HG03571 (cell line): ENCODE measurements around the gene COCH.

ENCODE experiments used
- ATAC-seq: cut with Tn5 transposase; IDR thresholded peaks from one replicate; pipeline ENCODE4 v1.9.1; 2021; ENCODE audit not compliant: unreplicated experiment

Gene COCH

DNA sequence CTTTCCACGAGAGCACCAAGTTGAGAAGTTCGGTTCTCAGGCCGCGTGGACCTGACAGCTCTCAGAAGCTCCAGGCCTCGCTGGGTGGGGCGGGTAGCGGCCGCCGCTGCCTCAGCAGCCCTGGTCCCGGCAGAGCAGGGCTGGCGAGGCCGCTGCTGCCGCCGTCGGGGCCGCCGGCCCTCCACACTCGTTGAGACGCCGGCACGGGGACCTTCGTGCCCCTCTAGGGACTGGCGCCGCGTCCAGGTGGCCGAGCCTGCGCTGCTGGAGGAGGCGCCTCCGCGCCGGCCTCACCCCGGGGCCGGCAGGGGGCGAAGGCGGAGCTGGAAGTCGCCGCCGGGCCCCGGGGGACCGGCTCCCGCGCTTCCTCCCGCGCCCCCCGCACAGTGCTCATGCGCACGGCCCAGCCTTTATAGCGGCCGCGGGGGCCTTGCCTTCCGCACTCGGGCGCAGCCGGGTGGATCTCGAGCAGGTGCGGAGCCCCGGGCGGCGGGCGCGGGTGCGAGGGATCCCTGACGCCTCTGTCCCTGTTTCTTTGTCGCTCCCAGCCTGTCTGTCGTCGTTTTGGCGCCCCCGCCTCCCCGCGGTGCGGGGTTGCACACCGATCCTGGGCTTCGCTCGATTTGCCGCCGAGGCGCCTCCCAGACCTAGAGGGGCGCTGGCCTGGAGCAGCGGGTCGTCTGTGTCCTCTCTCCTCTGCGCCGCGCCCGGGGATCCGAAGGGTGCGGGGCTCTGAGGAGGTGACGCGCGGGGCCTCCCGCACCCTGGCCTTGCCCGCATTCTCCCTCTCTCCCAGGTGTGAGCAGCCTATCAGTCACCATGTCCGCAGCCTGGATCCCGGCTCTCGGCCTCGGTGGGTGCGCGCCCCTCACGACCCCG lies at the start of gene COCH:
Gene COCH (plus strand): TSS at position 440 of the 879 bp plus-strand sequence. CDS start 380 bp downstream, at position 820.
- peak; percentile 70 for ATAC-seq

DNA sequence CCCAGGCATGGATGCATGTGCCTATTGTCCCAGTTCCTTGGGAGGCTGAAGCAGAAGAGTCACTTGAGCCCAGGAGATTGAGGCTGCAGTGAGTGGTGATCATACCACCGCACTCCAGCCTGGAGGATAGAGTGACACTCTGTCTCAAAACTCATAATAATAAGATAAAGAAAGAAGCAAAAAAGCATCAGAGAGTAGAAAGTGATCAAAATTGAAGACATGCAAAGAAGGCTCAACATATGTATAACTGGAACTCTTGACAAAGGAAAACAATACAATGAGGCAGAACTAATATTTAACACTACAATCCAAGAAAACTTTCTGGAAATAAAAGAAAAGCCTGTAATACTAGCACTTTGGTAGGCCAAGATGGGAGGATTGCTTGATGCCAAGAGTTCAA lies 48.3 kb upstream of the COCH start:
- ATAC-seq = no peak

DNA sequence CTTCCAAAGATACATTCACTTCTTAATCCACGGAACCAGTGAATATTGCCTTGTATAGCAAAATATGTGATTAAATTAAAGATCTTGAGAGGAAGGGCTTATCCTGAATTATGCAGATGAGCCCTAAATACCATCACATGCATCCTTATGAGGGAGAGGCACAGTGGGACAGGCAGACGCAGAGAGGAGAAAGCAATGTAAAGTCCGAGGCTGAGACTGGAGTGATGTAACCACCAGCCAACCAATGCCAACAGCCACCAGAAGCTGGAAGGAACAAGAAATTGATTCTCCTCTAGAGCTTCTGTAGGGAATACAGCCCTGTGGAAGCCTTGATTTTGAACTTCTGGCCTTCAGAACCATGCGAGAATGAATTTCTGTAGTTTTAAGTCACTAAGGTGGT lies 44.5 kb upstream of the COCH start:
- ATAC-seq = no peak

DNA sequence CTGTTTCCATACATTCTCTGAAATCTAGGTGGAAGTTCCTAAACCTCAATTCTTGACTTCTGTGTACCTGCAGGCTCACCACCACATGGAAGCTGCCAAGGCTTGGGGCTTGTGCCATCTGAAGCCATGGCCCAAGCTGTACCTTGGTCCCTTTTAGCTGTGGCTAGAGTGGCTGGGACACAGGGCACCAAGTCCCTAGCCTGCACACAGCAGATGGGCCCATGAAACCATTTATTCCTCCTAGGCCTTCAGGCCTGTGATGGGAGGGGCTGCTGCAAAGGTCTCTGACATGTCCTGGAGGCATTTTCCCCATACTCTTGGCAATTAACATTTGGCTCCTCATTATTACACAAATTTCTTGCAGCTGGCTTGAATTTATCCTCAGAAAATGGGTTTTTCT lies 40.0 kb upstream of the COCH start:
- ATAC-seq = no peak

DNA sequence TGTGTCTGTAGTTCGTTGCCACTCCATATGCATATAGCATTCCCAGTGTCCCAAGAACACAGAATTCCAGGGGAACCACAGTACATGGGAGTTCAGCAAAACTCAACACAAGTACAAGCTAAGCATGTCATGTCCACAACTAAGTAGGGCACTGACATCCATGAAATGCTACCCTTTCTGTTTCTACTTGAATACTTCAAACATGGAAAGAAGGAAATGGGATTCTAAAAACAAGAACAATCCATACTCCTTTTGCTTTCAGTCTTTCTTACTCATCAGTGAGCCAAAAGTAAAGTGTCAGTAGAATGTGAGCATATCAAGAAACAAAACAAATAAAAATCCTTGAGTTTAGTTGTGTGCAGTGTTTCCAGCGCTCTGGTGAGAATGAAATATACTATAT lies 36.0 kb upstream of the COCH start:
- no peak for ATAC-seq

DNA sequence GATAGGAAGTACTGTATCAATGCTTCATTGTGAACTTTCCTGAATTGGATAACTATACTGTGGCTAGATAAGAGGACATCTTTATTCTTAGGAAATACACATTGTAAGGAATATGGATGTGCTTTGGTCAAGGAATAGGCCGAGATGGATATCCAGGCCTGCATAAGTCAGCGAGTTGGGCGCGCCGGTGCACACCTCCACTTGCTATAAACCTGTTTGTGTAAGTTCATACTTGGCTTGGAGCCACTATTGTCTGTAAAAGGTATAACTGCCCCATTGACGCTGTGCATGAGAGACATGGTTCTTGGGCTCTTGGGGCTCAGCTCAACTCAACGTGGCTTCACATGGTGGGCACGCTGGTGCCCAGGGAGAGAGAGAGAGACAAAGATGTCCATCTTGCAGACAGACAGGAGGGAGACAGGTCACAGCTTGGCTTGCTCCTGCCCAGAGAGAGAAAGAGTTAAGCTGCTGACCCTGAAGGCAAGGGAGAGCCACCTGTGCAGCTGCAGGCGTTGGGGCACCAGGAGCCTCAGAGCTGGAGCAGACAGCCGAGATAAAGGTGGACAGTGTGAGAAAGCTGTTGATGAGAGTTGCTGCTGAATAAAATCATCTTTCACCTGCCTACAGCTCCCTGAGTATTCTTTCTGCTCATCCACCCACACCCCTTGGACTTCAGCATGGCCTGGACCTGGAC lies 34.1 kb upstream of the COCH start:
- no peak for ATAC-seq

DNA sequence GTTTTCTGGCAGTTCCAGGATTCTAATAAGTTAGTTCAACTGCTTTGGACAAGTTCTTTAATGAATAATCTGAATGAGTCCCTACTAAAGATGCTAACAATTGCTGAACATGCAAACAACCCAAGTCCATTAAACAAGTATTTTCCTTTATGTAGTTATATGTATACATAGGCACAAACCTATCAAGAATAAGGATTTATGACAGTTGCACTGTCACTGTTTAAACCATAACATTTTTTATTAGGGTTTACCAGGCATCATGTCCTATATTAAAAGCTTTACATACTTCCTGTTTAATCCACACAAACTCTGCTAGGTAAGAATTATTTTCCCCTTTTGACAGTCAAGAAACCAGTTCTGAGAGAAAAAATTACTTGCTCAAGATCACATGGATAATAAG lies 31.9 kb upstream of the COCH start:
- no peak for ATAC-seq

DNA sequence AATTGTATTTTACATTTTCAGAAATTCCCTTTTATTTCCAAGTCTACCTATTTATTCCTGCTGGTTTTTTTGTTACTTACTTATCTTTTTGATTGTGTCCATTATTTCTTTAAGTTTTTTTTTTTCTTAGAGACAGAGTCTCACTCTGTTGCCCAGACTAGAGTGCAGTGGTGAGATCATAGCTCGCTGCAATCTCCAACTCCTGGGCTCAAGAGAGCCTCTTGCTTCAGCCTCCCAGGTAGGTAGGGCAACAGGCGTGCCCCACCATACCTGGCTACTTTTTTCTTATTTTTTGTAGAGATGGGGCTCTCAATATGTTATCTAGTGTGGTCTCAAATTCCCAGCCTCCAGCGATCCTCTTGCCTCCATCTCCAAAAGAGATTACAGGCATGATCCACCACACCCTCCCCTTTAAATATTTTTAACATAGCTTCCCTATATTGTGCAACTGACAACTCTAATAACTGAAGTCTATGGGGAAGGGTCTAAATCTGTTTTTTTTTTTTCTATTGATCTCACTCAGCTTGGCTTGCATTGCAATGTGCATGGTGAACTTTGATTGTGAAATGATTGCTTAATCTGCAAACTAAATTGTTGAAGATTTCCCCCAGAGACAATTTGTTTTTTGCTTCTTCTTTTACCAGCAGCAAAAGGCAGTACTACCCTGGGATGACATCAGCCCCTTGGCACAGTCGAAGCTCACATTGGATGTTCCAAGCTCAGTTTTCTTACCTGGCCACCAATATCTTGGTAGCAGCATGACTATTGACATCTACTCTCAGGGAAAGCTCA lies 25.7 kb upstream of the COCH start:
- peak; percentile 17 for ATAC-seq

DNA sequence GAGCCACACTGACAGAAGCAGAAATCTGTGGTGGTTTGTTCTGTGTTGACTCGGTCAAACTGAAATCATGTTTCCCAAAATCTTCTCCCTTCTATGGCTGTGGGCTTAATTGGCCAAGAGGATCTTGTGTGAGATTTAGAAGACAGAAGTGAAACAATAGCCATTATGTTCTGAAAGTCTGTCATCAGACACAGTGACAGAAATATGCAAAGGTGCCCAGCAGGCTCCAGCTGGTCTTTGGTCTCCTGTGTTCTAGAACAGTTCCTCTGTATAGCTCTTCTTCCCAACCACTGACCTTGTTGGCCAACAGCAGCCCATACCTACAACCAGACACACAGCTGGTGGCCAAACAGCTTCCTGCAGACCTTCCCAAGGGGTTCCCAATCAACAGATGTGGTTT lies 25.0 kb upstream of the COCH start:
- ATAC-seq = peak; percentile 96

DNA sequence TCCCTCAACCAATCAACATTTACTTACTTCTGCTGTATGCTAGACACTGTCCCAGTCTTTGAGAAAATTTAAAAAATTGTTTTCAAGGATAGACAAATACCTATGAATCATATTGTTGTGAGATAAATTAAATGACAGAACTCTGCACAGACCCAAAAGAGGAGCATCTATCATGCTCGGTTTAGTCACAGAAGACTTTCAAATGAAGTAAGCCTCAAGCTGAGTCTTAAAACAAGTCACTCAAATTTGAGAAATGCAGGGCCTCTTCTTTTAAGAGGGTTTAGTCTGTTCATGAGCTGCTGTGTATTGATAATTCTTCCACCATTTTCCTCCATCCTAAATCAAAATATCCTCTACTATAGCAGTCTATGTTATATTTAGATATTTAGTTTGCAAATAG lies 24.4 kb upstream of the COCH start:
- ATAC-seq = no peak

DNA sequence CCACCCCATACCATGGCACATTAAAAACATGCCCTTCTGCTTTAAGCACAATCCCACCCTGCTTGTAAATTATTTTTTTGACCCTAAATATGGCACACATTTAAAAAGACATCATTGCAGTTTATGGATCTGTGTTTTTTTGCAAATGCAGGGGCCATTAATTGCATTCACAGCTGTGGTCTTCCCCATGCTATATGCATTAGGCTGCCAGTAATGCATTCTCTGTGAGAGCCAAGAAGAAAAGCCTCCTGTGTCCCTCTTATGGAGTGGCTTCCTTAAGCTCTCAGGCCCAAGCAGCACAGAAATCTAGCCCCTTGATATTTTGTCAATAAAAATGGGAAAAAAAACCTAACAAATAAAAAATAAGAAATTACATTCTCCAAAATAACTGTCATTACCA lies 20.4 kb upstream of the COCH start:
- no peak for ATAC-seq

DNA sequence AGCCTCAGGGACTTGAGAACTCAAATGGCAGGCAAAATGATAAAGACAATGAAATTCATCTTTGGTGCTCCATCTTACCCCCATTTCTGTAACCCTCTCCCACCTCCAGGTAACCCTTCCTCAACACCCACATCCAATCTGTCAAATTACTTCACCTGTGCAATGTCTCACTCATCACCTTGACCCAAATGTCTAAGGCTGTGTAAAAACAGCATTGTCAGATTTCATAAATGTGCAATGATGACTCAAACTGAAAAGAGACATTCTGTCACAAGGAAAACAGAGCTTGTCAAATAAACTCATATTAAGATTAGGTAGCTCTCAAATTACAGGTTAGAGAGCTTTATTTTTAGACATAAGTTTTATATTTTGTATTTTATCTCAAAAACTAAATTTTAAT lies 19.9 kb upstream of the COCH start:
- no peak for ATAC-seq

DNA sequence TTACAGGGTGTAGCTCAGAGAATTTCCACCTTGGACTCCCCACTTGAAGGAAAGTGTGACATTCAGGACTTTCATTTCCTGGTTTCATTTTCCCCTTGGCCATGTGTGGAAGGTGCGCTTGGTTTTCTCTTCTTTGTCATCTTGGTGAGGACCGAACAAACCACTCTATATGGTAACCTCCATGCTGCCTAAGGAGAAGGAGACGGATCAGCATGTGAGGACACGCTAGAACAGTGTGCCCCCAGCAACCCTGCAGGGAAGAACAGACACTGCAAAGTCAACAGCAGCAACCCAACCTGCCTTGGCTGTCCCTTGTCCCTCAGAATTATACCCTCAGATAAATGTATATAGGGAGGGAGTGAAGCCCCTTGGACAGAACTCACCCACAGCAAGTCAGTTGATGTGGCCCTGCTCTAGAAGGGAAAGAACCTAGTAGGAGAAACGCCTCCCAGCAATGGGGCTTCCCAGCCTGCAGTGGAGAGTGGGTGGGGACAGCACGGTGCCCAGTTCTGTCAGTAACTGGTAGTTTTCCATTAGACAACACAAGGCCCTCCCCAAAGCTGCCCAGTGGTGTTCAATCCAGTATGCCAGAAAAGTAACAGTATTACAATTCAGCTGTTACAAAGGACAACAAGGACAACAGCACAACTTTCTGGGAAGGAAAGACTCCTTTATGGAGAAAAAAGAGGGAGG lies 18.9 kb upstream of the COCH start:
- no peak for ATAC-seq

DNA sequence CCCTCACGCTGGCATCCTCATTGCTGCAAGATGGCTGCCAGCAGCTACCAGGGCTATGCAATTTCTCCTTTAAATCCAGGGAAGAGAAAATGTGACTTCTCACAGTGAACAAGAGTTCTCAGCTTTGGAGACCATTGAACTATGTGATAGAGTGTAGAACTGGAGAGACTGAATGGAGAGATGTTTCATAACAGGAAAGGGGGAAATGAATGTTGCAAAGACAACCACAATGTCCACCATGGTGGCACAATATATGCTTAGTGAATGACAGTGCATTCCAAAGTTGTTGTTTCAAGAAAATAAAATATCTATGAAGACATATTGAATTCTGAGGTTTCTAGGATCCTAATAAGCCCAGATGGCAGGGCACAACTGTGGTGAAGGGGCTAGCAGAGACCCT lies 13.2 kb upstream of the COCH start:
- ATAC-seq = no peak

DNA sequence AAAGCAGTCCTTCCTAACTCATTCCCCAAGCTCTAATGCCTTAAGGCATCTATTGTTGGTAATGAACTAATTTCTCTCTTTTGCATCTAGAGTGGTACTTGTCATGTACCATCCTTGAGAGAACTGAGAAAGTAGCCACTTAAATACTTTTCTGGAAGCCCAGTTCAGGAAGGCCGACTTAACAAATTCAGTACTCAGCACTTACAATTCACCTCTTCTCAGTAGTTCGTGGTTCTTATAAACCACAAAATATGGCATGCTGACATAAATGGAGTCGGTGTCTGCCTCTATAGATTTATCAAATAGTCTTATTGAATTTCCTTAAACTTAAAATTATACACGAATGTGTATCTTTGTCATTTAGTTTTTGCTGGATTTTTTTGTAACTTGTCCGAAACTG lies 9.4 kb upstream of the COCH start:
- no peak for ATAC-seq

DNA sequence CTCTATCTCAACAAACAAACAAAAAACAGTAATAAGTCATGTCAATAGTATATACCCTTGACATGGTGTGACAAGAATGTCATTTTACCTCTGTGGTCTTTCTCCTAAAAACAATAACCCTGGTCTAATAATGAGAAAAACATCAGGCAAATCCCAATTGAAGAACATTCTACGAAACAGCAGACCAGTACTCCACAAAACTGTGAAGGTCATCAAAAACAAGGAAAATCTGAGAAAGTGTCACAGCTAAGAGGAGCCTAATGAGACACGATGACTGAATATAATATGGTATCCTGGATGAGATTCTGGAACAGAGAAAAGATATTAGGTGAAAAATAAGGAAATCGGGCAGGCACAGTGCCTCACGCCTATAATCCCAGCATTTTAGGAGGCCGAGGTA lies 5.6 kb upstream of the COCH start:
- ATAC-seq = no peak

DNA sequence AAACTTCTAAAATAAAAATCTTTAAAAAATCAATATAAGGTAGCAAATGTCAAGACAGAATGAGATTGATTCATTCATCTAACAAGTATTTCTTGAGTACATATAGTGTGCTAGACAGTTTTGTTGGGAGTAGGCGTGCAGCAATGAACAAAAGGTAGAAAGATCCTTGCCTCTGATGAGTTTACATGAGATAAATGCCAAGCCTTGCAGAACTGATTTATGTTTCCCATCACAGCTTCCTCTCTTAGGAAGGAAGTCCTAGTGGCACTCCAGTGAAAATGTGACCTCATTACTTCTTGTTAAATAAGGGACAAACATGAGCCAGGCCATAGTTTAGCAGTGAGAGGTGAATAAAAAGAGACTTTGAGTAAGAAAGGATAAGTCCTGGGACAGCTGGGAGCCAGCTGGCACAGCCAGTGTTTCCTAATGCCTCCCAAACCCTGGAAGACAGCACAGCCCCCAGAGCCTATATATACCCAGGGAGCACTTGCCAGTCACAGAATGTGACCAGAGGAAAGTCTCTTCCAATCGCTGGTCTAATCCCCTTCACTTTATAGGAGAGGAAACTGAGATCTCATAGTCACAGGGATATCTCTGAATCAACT lies 4.7 kb upstream of the COCH start:
- no peak for ATAC-seq

DNA sequence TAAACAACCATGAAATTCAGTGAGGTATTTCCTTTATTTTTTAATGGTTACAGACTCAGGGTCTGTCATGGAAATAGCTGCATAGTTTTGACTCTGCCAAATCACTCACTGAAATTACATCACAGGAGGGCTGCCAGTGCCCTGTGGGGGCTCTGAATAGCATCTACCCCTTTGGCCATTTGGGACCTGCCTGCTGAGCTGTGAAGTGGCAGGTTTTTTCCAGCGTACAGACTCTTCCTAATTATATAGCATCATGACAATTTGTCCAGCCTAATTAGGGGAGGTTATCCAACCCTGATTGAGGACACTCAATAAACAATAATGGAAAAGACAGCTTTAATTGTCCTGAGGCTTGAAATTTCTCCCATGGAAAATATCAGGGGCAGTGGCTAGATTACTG lies 1.8 kb upstream of the COCH start:
- ATAC-seq = no peak

DNA sequence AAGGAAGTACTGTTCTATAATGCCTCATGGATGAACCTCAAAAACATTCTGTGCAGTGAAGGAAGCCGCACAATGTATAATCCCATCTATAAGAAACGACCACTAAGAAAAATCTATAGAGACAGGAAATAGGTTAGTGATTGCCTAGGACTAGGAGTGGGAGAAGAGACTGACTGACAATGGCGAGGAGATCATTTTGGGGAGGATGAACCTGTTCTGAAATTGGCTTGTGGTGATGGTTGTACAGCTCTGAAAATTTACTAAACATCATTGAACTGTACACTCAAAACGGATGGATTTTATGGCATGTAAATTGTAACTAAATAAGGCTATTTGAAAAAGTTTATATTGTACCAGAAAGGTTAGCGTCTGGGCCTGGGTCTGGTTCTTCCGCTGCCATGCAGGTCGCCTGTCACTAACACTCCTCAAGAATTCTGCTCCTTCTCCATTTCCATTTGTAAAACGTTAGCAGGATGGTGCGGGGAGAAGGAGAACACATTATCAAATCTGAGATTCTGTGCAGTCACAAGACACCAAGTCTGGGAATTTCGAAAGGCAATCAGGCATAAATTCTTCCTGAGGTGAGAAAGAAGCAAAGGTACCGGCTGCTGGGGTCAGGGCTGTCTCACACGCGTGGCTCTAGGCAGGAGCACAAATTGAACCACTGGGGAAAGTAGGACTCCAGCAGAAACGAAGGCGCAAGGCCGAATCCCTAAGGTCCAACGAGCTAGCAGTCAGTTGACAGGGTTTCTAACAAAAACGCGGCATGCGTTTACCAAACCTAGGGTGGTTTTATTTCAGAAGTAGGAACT lies 845 bp upstream of the COCH start:
- no peak for ATAC-seq
